Neural cell (in vitro differentiated cells): ENCODE measurements around the gene SLC26A11. TPM values are rescaled to one million over a fixed set of nuclear protein-coding genes. Genes with fewer than 3 reads are reported as not detected.

Experiments used
- H2AFZ ChIP-seq: fragments of 200-600, 300-800 bp; sonication (generic), shearing (Covaris generic); 2 replicates; pipeline ENCODE4 v1.6.0; 2014; ENCODE audit warnings: low read depth, mild to moderate bottlenecking, antibody characterized with exemption, low read length, moderate library complexity
- H3F3A ChIP-seq: fragments of 200-600 bp; shearing (Covaris generic); 2 replicates; pipeline ENCODE4 v1.6.1; 2016; ENCODE audit warnings: mild to moderate bottlenecking, moderate library complexity, mixed read lengths, antibody characterized with exemption, low read length; ENCODE audit not compliant: insufficient read depth, poor library complexity, severe bottlenecking
- H3K27ac ChIP-seq: fragments of 200-600, 300-800 bp; sonication (generic), shearing (Covaris generic); 2 replicates; pipeline ENCODE4 v1.5.1; 2014; ENCODE audit warnings: mild to moderate bottlenecking, low read length, moderate library complexity
- H3K27me3 ChIP-seq: fragments of 300-800, 200-600 bp; sonication (generic), shearing (Covaris generic); 2 replicates; pipeline ENCODE4 v1.6.0; 2014; ENCODE audit warnings: mild to moderate bottlenecking, low read depth, low read length, moderate library complexity; ENCODE audit not compliant: insufficient read depth
- H3K36me3 ChIP-seq: fragments of 300-800, 200-600 bp; sonication (generic), shearing (Covaris generic); 2 replicates; pipeline ENCODE4 v1.5.1; 2014; ENCODE audit warnings: mild to moderate bottlenecking, antibody characterized with exemption, low read length, moderate library complexity; ENCODE audit not compliant: insufficient read depth
- H3K4me2 ChIP-seq: fragments of 300-800, 200-600 bp; sonication (generic), shearing (Covaris generic); 2 replicates; pipeline ENCODE4 v1.6.0; 2014; ENCODE audit warnings: mild to moderate bottlenecking, low read length
- H3K4me3 ChIP-seq: fragments of 300-800, 200-600 bp; sonication (generic), shearing (Covaris generic); 2 replicates; pipeline ENCODE4 v1.5.1; 2014; ENCODE audit warnings: mild to moderate bottlenecking, low read length, moderate library complexity
- H3K79me2 ChIP-seq: fragments of 200-600 bp; shearing (Covaris generic); replicated peaks from 2 replicates; pipeline ENCODE4 v1.6.0; 2014; ENCODE audit warnings: mild to moderate bottlenecking, low read length, moderate library complexity; ENCODE audit not compliant: insufficient read depth
- H3K9ac ChIP-seq: fragments of 300-800, 200-600 bp; sonication (generic), shearing (Covaris generic); 2 replicates; pipeline ENCODE4 v1.6.1; 2016; ENCODE audit warnings: mild to moderate bottlenecking, low read length, mixed read lengths
- H3K9me2 ChIP-seq: fragments of 200-600 bp; shearing (Covaris generic); 2 replicates; pipeline ENCODE4 v1.6.1; 2016; ENCODE audit warnings: mild to moderate bottlenecking, low read length, mixed read lengths; ENCODE audit not compliant: insufficient read depth
- H3K9me3 ChIP-seq: fragments of 200-600, 300-800 bp; sonication (generic), shearing (Covaris generic); 2 replicates; pipeline ENCODE4 v1.6.1; 2016; ENCODE audit warnings: mild to moderate bottlenecking, mixed run types, low read length, moderate library complexity, mixed read lengths
- H4K20me1 ChIP-seq: fragments of 200-600 bp; shearing (Covaris generic); 2 replicates; pipeline ENCODE4 v1.6.1; 2016; ENCODE audit warnings: mild to moderate bottlenecking, mixed run types; ENCODE audit not compliant: insufficient read depth
- CTCF ChIP-seq: fragments of 450-650 bp; IDR thresholded peaks from 2 replicates; pipeline ENCODE4 v1.5.1; 2014; ENCODE audit warnings: antibody characterized with exemption, mild to moderate bottlenecking, moderate library complexity; ENCODE audit not compliant: poor library complexity, severe bottlenecking
- EP300 ChIP-seq: fragments of 450-650 bp; conservative IDR thresholded peaks from 2 replicates; pipeline ENCODE4 v1.6.1; 2014; ENCODE audit warnings: antibody characterized with exemption, mild to moderate bottlenecking, moderate library complexity; ENCODE audit not compliant: poor library complexity, severe bottlenecking
- EZH2 ChIP-seq: fragments of 200-600, 300-800 bp; shearing (Covaris generic), sonication (generic); IDR thresholded peaks from 2 replicates; pipeline ENCODE4 v1.6.1; 2014; ENCODE audit warnings: antibody characterized with exemption, low read length, borderline replicate concordance, mild to moderate bottlenecking; ENCODE audit not compliant: insufficient read depth, poor library complexity, severe bottlenecking
- MXI1 ChIP-seq: fragments of 450-650 bp; conservative IDR thresholded peaks from 2 replicates; pipeline ENCODE4 v1.6.1; 2014; ENCODE audit warnings: antibody characterized with exemption, mild to moderate bottlenecking; ENCODE audit not compliant: poor library complexity, severe bottlenecking
- POLR2AphosphoS5 ChIP-seq: IDR thresholded peaks from 2 replicates; pipeline ENCODE4 v1.6.1; 2012
- RAD21 ChIP-seq: fragments of 450-650 bp; conservative IDR thresholded peaks from 2 replicates; pipeline ENCODE4 v1.6.1; 2014; ENCODE audit warnings: antibody characterized with exemption, mild to moderate bottlenecking, moderate library complexity
- SMC3 ChIP-seq: fragments of 450-650 bp; conservative IDR thresholded peaks from 2 replicates; pipeline ENCODE4 v1.6.1; 2014; ENCODE audit warnings: antibody characterized with exemption, mild to moderate bottlenecking, moderate library complexity; ENCODE audit not compliant: poor library complexity
- TAF1 ChIP-seq: IDR thresholded peaks from 2 replicates; pipeline ENCODE4 v1.6.1; 2012; ENCODE audit warnings: low read depth
- polyA plus RNA-seq: library from polyadenylated mRNA; depleted of rRNA; stranded (reverse); fragments of >200 nt; gene quantifications from 2 replicates; pipeline ENCODE4 v1.2.3, GENCODE V29; 2014
- TF ChIP-seq, protein P1 (sequence below): IDR thresholded peaks from 2 replicates; pipeline ENCODE4 v1.6.1; 2012; ENCODE audit warnings: borderline replicate concordance

SLC26A11 gene
- polyA plus RNA-seq, 1 donor from 2014 or later = 18.6 TPM

- no peak overlapping the region for H3K27ac ChIP-seq
- H3K79me2 ChIP-seq = no peaks in the 10 kb centered on the region
- H3K4me2 ChIP-seq = no peak overlapping the region
- H4K20me1 ChIP-seq = no peaks in the 10 kb centered on the region
- TF ChIP-seq MXI1 = no peak
- TF ChIP-seq, protein P1, sequence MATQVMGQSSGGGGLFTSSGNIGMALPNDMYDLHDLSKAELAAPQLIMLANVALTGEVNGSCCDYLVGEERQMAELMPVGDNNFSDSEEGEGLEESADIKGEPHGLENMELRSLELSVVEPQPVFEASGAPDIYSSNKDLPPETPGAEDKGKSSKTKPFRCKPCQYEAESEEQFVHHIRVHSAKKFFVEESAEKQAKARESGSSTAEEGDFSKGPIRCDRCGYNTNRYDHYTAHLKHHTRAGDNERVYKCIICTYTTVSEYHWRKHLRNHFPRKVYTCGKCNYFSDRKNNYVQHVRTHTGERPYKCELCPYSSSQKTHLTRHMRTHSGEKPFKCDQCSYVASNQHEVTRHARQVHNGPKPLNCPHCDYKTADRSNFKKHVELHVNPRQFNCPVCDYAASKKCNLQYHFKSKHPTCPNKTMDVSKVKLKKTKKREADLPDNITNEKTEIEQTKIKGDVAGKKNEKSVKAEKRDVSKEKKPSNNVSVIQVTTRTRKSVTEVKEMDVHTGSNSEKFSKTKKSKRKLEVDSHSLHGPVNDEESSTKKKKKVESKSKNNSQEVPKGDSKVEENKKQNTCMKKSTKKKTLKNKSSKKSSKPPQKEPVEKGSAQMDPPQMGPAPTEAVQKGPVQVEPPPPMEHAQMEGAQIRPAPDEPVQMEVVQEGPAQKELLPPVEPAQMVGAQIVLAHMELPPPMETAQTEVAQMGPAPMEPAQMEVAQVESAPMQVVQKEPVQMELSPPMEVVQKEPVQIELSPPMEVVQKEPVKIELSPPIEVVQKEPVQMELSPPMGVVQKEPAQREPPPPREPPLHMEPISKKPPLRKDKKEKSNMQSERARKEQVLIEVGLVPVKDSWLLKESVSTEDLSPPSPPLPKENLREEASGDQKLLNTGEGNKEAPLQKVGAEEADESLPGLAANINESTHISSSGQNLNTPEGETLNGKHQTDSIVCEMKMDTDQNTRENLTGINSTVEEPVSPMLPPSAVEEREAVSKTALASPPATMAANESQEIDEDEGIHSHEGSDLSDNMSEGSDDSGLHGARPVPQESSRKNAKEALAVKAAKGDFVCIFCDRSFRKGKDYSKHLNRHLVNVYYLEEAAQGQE = no peak
- no peak for TF ChIP-seq CTCF
- TF ChIP-seq RAD21 = no peak
- H3K36me3 ChIP-seq = no peaks in the 10 kb centered on the region
- H3K9me3 ChIP-seq = no peaks in the 10 kb centered on the region
- H3K4me3 ChIP-seq = no peak overlapping the region
- no peak overlapping the region for H3K9ac ChIP-seq
- H3K9me2 ChIP-seq = no peaks in the 10 kb centered on the region
- H3K27me3 ChIP-seq = no peaks in the 10 kb centered on the region
- no peaks in the 10 kb centered on the region for H3F3A ChIP-seq
- H2AFZ ChIP-seq = no peak overlapping the region
These were observed 44.2 kb downstream of the SLC26A11 start for GRCh38 chr17:80264205-80265075.

DNA sequence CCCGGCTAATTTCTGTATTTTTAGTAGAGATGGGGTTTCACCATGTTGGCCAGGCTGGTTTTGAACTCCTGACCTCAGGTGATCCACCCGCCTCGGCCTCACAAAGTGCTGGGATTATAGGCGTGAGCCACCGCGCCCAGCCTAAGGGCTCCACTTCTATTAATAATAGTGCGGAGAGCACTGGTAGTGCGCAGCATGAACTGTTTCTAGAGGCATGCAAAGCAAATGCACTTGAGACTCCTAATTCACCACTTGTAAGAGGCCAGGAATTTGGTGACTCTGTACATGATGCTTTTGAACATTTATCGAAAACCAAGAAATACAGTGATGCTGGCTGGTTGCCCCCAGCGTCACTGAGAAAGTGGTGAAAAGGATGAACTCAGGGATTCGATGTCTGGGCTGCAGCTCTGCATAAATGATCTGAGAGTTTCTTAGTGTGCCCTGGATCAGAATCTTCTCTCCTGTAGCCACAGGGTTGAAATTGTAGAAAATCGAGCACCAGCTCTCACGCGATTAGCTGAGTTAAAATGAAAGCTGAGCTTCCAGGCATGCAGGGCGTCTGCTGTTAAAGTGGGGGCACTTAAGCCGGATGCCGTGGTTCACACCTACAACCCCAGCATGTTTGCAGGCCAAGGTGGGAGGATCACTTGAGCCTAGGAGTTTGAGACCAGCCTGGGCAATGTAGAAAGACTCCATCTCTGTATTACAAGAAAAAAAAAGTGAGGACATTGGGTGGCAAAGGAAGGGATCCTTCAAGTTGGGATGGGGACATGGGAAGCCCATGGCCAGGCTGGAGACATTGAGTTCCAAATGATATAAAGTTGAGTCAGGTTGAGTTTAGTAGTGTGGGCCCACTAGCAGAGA lies 45.2 kb downstream of the SLC26A11 start:
- H3K9ac ChIP-seq = no peak overlapping the region
- no peak overlapping the region for H3K4me2 ChIP-seq
- H3K27me3 ChIP-seq = no peaks in the 10 kb centered on the region
- no peaks in the 10 kb centered on the region for H3K9me3 ChIP-seq
- H3K79me2 ChIP-seq = no peaks in the 10 kb centered on the region
- no peaks in the 10 kb centered on the region for H3K9me2 ChIP-seq
- H4K20me1 ChIP-seq = no peaks in the 10 kb centered on the region
- no peak overlapping the region for H3K27ac ChIP-seq
- TF ChIP-seq, protein P1 = no peak
- TF ChIP-seq SMC3 (no peak), RAD21 (no peak), EP300 (no peak), CTCF (no peak), EZH2 (no peak), MXI1 (no peak), POLR2AphosphoS5 (no peak), TAF1 (no peak)
- no peak overlapping the region for H2AFZ ChIP-seq
- H3F3A ChIP-seq = no peaks in the 10 kb centered on the region
- no peaks in the 10 kb centered on the region for H3K36me3 ChIP-seq
- no peak overlapping the region for H3K4me3 ChIP-seq
